ENCODE measurements around the gene AATK.

GRCh38 chr17:81188491-81188840, 22.4 kb upstream of the AATK start:
- no peak for TF ChIP-seq EZH2 (IDR thresholded peaks at IDR 0.05; ENCODE audit: insufficient read depth, poor library complexity, severe bottlenecking)
- TF ChIP-seq EZH2phosphoT487 (IDR thresholded peaks at IDR 0.05; ENCODE audit: insufficient read depth, low read depth), result no peak
